Measurements from ENCODE around the gene MINPP1.

DNA sequence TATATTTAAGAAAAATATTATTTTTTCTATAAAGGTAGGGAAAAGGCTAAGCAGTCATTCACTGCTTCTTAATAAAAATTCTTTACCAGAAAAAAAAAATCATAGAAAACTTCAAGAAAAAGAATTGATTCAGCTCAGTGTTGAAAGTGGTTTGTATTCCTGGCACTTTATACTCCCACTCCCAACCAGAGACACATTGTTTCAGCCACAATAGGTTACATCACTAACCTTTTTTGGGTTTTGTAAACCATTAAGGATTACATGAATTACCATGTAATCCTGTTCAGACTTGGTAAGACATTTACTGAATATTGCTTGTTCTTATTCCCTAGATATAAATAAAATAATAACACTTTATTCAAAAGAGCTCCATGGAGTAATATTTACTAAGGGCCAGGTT lies 46.6 kb downstream of the MINPP1 start:
- TF ChIP-seq, protein P1, sequence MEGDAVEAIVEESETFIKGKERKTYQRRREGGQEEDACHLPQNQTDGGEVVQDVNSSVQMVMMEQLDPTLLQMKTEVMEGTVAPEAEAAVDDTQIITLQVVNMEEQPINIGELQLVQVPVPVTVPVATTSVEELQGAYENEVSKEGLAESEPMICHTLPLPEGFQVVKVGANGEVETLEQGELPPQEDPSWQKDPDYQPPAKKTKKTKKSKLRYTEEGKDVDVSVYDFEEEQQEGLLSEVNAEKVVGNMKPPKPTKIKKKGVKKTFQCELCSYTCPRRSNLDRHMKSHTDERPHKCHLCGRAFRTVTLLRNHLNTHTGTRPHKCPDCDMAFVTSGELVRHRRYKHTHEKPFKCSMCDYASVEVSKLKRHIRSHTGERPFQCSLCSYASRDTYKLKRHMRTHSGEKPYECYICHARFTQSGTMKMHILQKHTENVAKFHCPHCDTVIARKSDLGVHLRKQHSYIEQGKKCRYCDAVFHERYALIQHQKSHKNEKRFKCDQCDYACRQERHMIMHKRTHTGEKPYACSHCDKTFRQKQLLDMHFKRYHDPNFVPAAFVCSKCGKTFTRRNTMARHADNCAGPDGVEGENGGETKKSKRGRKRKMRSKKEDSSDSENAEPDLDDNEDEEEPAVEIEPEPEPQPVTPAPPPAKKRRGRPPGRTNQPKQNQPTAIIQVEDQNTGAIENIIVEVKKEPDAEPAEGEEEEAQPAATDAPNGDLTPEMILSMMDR (IDR thresholded peaks at IDR 0.05; ENCODE audit: insufficient read depth, low read depth, low read length): no peak
- no peak for TF ChIP-seq EZH2 (IDR thresholded peaks at IDR 0.05; ENCODE audit: insufficient read depth, low read length)

Measured in astrocyte (in vitro differentiated cells and primary cell).